ENCODE data around the gene RTEL1.
"Not testable (repeated sequence)": the region's sequence is repeated elsewhere in the genome, so short reads cannot be mapped to it uniquely, and the experiment has no call there.

The RTEL1 gene, protein sequence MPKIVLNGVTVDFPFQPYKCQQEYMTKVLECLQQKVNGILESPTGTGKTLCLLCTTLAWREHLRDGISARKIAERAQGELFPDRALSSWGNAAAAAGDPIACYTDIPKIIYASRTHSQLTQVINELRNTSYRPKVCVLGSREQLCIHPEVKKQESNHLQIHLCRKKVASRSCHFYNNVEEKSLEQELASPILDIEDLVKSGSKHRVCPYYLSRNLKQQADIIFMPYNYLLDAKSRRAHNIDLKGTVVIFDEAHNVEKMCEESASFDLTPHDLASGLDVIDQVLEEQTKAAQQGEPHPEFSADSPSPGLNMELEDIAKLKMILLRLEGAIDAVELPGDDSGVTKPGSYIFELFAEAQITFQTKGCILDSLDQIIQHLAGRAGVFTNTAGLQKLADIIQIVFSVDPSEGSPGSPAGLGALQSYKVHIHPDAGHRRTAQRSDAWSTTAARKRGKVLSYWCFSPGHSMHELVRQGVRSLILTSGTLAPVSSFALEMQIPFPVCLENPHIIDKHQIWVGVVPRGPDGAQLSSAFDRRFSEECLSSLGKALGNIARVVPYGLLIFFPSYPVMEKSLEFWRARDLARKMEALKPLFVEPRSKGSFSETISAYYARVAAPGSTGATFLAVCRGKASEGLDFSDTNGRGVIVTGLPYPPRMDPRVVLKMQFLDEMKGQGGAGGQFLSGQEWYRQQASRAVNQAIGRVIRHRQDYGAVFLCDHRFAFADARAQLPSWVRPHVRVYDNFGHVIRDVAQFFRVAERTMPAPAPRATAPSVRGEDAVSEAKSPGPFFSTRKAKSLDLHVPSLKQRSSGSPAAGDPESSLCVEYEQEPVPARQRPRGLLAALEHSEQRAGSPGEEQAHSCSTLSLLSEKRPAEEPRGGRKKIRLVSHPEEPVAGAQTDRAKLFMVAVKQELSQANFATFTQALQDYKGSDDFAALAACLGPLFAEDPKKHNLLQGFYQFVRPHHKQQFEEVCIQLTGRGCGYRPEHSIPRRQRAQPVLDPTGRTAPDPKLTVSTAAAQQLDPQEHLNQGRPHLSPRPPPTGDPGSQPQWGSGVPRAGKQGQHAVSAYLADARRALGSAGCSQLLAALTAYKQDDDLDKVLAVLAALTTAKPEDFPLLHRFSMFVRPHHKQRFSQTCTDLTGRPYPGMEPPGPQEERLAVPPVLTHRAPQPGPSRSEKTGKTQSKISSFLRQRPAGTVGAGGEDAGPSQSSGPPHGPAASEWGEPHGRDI (N-terminal part only)

DNA sequence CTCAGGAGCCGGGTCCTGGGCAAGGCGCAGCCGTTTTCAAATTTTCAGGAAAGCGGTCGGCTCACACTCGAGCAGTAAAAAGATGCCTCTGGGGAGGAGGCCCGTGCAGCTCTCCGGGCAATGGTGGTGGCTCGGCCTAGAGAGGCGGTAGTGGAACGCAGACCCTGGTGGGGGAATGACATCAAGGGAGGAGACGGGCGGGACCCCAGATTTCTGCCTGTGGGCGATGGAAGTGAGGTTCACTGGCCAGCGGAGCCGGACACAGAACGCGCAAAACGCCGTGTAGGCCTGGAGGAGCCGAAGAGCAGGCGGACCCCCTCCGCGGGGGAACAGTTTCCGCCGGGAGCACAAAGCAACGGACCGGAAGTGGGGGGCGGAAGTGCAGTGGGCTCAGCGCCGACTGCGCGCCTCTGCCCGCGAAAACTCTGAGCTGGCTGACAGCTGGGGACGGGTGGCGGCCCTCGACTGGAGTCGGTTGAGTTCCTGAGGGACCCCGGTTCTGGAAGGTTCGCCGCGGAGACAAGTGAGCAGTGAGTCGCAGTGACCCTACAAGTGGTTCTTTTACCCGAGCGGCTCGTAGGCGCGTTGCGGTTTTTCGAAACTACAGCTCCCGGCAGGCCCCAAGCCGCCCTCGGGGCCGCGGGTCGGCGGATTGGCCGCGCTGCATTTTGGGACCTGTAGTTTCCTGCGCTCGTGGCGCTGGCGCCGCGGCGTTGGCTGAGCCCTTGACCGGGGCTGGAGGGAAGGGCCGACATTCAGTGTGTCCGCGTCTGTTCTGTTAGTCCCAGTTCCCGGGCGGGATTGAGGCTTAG is at the start of gene RTEL1:
Gene RTEL1, plus strand, starts transcription at position 376 of the 812 bp plus-strand sequence. CDS start 1,091 bp downstream, outside the sequence.
- DNase-seq (ENCODE audit: low read depth in 1 of 2, low spot score in 1 of 2), result peak; percentile 81 to 84

DNA sequence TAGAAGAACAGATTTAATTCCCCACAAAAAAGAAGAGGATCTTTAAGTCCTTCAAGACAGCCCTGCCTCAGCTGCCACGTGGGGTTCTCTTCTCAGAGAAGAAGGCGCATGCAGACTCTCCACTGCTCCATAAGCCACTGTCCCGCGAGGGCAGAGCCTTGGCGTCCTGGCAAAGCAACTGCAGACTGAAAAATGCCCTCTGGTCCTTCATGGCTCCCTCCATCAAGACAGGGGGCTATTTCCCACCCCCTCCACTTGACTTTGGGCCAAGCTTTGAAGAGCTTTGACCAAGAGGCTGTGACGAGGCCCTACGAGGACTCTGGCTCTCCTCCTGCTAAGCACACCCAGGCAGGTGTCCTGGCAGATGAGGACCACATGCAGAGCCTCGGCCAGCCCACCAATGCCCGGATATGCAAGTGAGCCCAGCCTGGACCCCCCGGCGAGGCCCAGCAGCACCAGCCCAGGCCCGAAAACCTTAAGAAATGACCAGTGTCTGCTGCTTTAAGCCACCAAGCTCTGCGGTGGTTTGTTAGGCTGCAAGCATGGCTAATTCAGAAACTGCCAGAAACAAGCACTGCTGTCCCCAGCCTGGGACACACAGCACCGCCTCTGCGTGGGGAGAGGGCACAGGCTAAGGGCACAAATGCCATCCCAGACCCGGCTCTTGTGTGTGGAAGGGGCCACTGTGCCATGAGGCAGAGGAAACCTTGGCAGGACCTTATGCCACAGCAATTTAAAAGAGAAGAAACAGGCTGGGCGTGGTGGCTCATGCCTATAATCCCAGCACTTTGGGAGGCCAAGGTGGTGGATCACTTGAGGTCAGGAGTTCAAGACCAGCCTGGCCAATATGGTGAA is 47.3 kb upstream of the RTEL1 start:
- DNase-seq (ENCODE audit: low read depth in 1 of 2, low spot score in 1 of 2), result no peak

DNA sequence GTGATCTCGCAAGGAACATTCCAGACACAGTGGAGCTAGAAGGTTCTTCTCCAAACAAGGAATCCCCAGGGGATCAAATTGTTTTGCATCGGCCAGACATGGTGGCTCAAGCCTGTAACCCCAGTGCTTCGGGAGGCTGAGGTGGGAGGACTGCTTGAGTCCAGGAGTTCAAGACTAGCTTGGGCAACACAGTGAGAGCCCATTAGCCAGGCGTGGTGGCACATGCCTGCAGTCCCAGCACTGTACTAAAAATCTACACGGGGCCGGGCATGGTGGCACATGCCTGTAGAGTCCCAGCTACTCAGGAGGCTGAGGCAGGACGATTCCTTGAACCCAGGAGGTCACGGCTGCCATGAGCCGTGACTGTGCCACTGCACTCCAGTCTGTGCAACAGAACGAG is 46.5 kb upstream of the RTEL1 start:
- DNase-seq (ENCODE audit: low read depth in 1 of 2, low spot score in 1 of 2), result no peak

DNA sequence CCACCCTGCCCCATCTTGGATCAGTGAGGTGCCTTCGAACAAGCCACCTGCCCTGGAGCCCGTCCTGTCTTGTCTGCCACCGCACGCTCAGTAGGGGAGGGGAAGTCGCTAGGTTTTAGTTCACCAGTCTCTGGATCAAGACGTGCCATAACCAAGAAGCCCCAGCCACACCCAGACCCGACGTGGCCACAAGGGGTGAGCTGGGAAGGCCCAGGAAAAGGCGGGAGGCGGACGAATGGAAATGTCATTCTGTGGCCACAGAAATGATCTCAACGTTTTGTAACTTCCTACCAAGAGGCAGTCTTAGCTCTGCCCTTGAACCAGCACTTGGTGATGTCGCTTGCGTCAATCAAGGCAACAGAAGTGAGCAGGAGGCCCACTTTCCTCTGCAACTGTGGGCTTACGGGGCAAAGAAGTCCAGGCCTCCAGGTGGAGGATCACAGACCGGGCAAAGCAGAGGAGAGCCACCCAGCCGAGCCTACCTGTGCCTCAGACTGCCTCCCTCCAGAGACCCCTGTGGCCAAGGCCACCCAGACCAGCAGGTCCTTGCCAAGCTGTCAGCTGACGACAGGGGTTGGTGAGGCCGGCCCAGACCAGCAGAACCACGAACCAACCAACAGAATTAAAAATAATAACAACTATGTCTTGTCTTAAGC is 45.7 kb upstream of the RTEL1 start:
- DNase-seq (ENCODE audit: low read depth in 1 of 2, low spot score in 1 of 2), result no peak

DNA sequence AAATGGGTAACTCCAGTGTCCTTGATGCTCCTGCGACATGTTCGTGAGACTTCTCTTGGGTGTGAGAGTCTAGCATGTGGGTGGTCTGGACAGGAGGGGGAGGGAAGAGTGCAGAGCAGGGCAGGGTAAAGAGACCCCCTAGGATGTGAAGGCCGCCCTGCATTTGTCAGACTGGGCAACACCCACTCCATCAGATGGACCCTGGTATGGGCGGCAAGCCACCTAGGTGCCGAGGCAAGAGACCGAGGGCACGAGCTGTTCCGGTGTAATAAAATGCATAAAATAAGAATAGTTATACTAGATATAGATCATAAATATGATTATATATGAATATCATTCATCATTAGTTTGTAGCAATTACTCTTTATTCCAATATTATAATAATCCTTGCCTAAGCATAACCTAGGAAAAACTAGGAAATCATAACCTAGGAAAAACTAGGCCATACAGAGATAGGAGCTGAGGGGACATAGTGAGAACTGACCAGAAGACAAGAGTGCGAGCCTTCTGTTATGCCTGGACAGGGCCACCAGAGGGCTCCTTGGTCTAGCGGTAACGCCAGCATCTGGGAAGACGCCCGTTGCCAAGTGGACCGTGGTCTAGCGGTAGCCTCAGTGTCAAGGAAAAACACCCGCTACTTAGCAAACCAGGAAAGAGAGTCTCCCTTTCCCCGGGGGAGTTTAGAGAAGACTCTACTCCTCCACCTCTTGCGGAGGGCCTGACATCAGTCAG is 44.1 kb upstream of the RTEL1 start:
- not testable (repeated sequence) for DNase-seq (ENCODE audit: low read depth in 1 of 2, low spot score in 1 of 2)

DNA sequence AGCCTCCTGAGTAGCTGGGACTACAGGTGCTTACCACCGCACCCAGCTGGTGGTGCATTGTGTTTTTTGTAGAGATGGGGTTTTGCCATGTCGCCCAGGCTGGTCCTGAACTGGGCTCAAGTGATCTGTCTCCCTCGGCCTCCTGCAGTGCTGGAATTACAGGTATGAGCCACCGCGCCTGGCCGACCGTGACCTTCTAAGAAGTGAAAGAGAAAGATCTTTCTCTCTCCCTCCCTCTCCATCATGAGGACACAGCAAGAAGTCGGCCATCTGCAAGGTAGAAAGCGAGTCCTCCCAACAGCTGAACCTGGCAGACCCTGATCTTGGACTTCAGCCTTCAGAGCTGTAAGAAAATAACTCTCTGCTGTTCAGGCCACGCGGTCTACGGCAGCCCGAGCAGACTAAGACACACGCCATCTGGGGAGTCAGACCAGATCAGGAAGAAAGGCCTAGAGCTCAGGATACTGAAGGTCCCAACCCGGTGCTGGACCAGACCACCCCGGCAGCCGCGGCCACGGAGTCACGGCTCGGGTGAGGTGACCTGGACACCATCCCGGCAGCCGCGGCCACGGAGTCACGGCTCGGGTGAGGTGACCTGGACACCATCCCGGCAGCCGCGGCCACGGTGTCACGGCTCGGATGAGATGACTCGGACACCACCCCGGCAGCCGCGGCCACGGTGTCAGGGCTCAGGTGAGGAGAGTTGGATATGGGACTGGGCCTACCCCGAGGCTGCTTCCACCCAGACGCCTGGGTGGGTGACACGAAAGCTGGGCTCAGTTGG is 40.8 kb upstream of the RTEL1 start:
- no peak for DNase-seq (ENCODE audit: low read depth in 1 of 2, low spot score in 1 of 2)

DNA sequence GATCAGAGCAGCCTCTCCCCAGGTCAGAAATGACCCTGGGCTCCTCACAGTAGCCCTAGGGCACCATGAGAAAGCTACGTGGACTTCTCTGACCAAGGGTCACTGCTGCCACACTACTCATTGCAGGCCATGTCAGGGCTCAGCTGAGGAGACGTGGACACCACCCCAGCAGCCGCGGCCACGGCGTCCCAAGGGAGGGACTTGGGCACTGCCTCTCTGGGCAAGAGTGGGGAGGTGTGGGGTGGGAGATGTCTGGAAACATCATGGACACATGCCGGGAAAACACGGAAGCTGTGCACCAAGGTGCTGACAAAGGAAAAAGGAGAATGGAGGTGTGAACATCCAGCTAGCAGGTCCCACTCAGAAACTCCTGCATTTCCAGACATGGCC is 40.2 kb upstream of the RTEL1 start:
- no peak for DNase-seq (ENCODE audit: low read depth in 1 of 2, low spot score in 1 of 2)

DNA sequence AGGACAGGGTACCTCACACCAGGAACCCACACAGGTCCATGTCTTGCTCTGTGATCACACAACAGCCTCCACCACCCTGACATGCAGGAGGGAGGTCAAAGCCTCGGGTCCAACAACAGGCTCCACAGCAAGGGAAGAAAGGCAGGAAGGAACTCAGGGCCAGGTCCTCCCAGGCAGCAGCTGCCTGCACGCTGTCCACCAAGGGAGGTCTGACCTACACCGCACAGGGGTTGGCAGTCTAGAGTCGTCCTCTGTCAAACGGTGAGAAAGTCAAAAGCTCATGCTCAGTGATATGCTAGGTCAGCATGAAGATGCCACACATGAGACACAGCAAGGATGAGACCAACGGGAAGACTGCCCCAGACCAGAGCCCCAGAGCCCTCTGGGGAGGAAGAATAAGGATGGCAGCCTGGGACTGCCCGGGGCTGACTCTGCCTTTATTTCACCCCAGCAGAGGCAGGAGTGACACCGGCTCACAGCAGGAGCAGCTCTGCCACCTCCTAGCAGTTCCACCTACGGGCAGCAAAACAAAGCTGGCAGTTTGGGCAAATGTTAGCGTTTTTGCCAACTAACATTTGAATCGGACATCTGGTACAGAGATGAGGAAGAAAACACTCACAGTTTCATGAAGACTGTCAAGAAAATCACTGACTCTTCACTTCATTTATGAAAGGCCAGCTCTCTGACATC is 39.7 kb upstream of the RTEL1 start:
- DNase-seq (ENCODE audit: low read depth in 1 of 2, low spot score in 1 of 2), result no peak

DNA sequence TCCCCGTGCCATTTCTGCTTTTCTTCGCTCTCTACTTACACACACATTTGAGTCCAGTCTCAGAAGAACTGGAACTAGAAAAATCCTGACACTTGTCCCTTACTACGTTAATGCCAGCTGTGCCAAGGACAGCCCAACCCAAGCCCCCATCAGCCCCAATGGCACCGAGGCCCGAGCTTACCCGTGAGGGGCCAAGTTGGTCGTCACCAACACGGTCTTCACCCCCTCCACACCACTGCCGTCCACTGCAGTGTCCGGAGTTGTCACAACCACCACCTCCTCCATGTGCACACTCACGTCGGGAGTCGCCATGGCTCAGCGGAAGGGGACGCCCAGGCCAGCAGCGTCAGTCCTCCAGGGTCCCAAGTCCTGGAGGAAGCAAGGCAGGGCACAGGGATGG is 39.0 kb upstream of the RTEL1 start:
- no peak for DNase-seq (ENCODE audit: low read depth in 1 of 2, low spot score in 1 of 2)

DNA sequence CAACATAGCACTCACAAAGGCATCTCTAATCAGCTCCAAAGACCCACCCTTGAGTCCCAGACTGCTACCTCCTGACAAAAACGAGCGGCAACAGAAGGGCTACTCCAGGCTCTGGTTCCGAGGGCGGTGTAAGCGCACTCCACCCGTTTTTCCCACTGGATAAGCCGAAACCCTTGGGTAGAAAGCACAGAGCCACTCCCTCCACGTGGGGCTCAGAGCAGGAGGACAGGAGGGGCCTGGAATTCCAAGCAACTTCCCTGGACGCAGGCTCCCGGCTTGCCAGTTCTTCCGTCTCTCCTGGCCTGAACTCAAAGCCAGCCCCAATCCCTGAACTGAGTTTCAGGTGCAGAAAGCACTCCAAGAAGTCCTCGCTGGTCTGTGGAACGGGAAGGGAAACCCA is 38.6 kb upstream of the RTEL1 start:
- no peak for DNase-seq (ENCODE audit: low read depth in 1 of 2, low spot score in 1 of 2)

DNA sequence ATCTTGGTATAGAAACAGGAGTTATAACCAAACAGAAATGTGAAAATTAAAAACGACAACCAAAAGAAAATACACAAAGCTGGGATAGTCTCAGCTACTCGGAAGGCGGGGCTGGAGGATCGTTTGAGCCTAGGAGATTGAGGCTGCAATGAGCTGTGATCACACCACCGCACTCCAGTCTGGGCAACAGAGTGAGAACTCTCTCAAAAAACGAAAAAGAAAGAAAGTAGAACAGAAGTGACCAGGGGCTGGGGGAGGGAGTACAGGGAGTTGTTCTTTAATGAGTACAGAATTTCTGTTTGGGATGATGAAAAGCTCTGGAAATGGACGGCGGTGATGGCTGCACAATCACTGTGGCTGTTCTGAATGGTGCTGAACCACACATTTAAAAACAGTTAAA is 37.1 kb upstream of the RTEL1 start:
- DNase-seq (ENCODE audit: low read depth in 1 of 2, low spot score in 1 of 2), result no peak

DNA sequence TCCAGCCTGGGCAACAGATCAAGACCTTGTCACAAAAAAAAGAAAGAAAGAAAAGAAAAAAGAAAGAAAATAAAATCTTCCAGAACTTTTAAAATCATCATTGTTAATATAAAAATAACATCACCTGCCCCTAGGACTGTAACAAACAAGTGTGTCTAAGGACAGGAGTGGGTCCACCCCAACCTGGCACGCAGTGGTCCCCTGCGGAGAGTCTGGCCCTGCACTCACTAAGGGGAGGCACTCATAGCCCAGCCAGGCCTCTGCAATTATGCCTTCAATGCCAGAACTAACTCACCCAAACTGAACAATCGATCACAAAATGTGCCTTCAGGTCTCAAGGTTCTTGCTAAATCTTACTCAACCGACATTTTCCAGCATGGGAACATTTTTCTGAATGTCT is 36.0 kb upstream of the RTEL1 start:
- DNase-seq (ENCODE audit: low read depth in 1 of 2, low spot score in 1 of 2), result no peak

DNA sequence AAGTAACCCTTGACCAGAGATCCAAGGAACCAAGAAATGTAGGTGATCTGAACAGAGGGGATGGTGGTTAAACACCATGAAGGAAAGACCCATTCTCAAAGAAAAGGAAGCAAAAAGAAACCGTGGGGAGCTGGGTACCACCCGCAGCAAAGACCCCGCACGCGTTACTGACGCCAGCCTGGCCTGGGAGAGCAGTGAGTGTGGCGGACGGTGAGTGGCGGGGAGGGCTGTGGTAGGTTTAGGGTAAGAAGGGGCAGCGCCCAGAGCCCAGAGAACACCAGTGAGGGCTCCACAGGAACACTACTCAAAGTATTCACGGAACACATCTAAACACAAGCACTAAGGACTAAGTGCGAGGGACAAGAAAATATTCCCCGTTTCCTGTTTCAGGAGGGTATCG is 35.4 kb upstream of the RTEL1 start:
- DNase-seq (ENCODE audit: low read depth in 1 of 2, low spot score in 1 of 2), result no peak

DNA sequence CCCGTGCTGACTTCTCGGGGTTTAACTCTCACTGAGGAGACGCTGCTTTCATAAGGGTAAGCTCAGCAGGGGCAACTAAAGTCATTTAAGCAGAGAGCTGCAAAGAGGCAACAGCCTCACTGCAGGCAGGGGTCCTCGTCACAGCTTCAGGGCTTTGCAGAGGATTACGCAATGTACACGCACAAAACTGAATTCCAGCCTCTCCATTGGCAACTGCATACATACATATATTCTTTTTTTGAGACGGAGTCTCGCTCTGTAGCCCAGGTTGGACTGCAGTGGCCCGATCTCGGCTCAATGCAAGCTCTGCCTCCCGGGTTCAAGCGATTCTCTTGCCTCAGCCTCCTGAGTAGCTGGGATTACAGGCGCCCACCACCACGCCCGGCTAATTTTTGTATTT is 33.6 kb upstream of the RTEL1 start:
- DNase-seq (ENCODE audit: low read depth in 1 of 2, low spot score in 1 of 2), result no peak

DNA sequence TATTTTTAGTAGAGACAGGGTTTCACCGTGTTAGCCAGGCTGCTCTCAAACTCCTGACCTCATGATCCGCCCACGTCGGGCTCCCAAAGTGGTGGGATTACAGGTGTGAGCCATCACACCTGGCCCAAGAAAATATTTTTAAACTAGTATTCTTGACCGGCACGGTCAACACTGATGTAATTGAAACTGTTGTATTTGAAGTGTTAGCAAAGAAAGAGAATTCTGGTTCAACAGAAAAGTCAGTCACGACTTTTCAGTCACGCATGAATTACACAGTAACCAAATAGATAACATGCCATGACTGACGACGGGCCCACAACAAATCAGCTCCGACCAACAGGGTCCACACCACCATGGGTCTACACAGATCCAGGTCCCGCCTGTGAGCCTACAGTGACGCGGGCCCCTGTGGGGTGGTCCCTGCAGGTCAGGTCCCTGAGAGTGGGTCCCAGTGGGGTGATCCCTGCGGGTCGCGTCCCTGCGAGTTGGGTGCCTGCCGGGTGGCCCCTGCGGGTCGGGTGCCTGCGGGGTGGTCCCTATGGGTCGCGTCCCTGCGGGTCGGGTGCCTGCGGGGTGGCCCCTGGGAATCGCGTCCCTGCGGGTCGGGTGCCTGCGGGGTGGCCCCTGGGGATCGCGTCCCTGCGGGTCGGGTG is 32.2 kb upstream of the RTEL1 start:
- DNase-seq (ENCODE audit: low read depth in 1 of 2, low spot score in 1 of 2), result no peak

DNA sequence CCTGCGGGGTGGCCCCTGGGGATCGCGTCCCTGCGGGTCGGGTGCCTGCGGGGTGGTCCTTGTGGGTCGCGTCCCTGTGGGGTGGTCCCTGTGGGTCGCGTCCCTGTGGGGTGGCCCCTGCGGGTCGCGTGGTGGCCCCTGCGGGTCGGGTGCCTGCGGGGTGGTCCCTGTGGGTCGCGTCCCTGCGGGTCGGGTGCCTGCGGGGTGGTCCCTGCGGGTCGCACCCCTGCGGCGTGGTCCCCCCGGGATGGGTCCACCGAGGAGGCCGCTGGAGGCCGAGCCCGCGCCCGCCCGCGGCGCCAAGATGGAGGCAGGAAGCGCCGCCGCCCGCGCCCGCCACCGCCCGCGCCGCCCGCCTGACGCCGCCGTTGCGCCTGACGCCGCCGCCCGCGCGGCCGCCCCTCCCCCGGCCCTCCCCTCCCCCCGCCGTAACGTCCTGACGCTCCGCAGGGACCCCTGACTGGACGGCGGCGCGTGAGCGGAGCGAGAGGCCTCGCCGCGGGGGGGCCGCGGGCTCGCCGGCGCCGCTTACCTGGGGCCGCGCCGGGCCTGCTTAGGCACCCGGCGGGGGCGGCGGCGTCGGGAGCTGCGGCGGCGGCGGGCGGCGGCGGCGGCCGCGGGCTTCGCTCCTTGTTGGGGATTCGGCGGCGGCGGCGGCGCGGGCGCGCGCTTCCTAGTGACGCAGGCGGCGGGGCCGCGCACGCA is 31.5 kb upstream of the RTEL1 start, which contains the start of gene GMEB2:
Gene GMEB2, minus strand, starts transcription at position 678 of the 705 bp plus-strand sequence. CDS start 7,704 bp downstream, outside the sequence.
- peak; percentile 49 to 64 for DNase-seq (ENCODE audit: low read depth in 1 of 2, low spot score in 1 of 2)

Measured in activated T-helper 1 cell treated with anti-CD3 and anti-CD28 coated beads, Interleukin-2, amount 50 U/mL, for 16 hours (primary cell).